Right kidney (tissue), 1 donor: ENCODE measurements around the gene WDR27.
"Not testable (repeated sequence)": the region's sequence is repeated elsewhere in the genome, so short reads cannot be mapped to it uniquely, and the experiment has no call there.

ENCODE experiments used
- DNase-seq: peaks from one replicate; pipeline ENCODE4 v3.0.0-alpha.2; 2016

The WDR27 gene

GRCh38 chr6:169434554-169434953, 267.3 kb downstream of the WDR27 start:
- not testable (repeated sequence) for DNase-seq

GRCh38 chr6:169429001-169429400, 272.8 kb downstream of the WDR27 start:
- no peak for DNase-seq

GRCh38 chr6:169428532-169428931, 273.3 kb downstream of the WDR27 start:
- no peak for DNase-seq

- DNase-seq = peak; percentile 45
Observed at GRCh38 chr6:169427856-169428255, 274.0 kb downstream of the WDR27 start.

GRCh38 chr6:169426611-169427010, 275.2 kb downstream of the WDR27 start:
- no peak for DNase-seq

- no peak for DNase-seq
Observed at GRCh38 chr6:169425628-169426370, 276.0 kb downstream of the WDR27 start.

GRCh38 chr6:169424821-169425240, 277.0 kb downstream of the WDR27 start:
- no peak for DNase-seq

GRCh38 chr6:169424149-169424804, 277.6 kb downstream of the WDR27 start:
- no peak for DNase-seq

GRCh38 chr6:169421586-169422264, 280.1 kb downstream of the WDR27 start:
- no peak for DNase-seq

GRCh38 chr6:169420912-169421543, 280.8 kb downstream of the WDR27 start:
- DNase-seq = no peak

- no peak for DNase-seq
Observed at GRCh38 chr6:169417101-169417500, 284.7 kb downstream of the WDR27 start.

GRCh38 chr6:169416249-169416648, 285.6 kb downstream of the WDR27 start:
- DNase-seq = no peak

GRCh38 chr6:169415179-169415578, 286.6 kb downstream of the WDR27 start:
- DNase-seq = no peak

GRCh38 chr6:169411722-169412121, 290.1 kb downstream of the WDR27 start:
- no peak for DNase-seq

- DNase-seq = no peak
Observed at GRCh38 chr6:169411296-169411695, 290.5 kb downstream of the WDR27 start.

GRCh38 chr6:169409742-169410312, 292.0 kb downstream of the WDR27 start:
- DNase-seq = no peak

- no peak for DNase-seq
Observed at GRCh38 chr6:169407325-169407724, 294.5 kb downstream of the WDR27 start.
